ENCODE data around the gene PCCA. TPM values are rescaled to one million over a fixed set of nuclear protein-coding genes. Genes with fewer than 3 reads are reported as not detected.

PCCA gene
- total RNA-seq, result 24.2 and 31.6 TPM in 2 replicates

GRCh38 chr13:100088644-100089464, at the start of gene PCCA:
Gene PCCA (plus strand): TSS chr13:100089093. CDS start chr13:100089121, 28 bp downstream.

Small RNAs within 50 kb of the gene (small RNA-seq; reads per million reads assigned to genes)
- gene AL356575.1, result not detected

Other genes starting within 250 kb of the PCCA start
- not detected in 2 replicates for gene ZIC5, start 117.3 kb upstream of the PCCA start, total RNA-seq
- under 0.01 TPM in 1 of 2 replicates, not detected in the other for gene ZIC2, start 107.3 kb upstream of the PCCA start, total RNA-seq

Measured in hair follicle dermal papilla cell (primary cell).